Bronchial smooth muscle cell (primary cell): ENCODE results near the gene NADK2. TPM values are rescaled to one million over a fixed set of nuclear protein-coding genes. Genes with fewer than 3 reads are reported as not detected.

Experiments
- total RNA-seq: library from RNA; depleted of rRNA; stranded (reverse); fragments of >200 nt; gene quantifications from 2 replicates; pipeline ENCODE4 v1.2.1, GENCODE V29; 2014

Gene NADK2
- 27.9 and 32.4 TPM in 2 replicates for total RNA-seq

GRCh38 chr5:36241631-36242533, at the start of gene NADK2:
NADK2 (minus strand) TSS chr5:36241925; CDS start chr5:36241798, 127 bp downstream.

GRCh38 chr5:36151434-36152323, 90.0 kb downstream of the NADK2 start, which contains the start of the genes LMBRD2 and SKP2:
LMBRD2 (minus strand) TSS chr5:36151887; CDS start chr5:36143349, 8,538 bp downstream.
SKP2 (plus strand) TSS chr5:36152111; CDS start chr5:36152263, 152 bp downstream.

Other genes with a start within 250 kb of the NADK2 start
- gene UGT3A2, start 175.0 kb downstream of the NADK2 start, total RNA-seq, result not detected in 2 replicates
- 11.3 and 14.3 TPM in 2 replicates for gene LMBRD2, start 90.0 kb downstream of the NADK2 start, total RNA-seq
- gene SKP2, start 89.8 kb downstream of the NADK2 start, total RNA-seq, result 7.3 and 15.0 TPM in 2 replicates
- under 0.01 and 1.1 TPM in 2 replicates for gene RANBP3L, start 60.0 kb upstream of the NADK2 start, total RNA-seq